ENCODE results near the gene KIRREL1.

The KIRREL1 gene

DNA sequence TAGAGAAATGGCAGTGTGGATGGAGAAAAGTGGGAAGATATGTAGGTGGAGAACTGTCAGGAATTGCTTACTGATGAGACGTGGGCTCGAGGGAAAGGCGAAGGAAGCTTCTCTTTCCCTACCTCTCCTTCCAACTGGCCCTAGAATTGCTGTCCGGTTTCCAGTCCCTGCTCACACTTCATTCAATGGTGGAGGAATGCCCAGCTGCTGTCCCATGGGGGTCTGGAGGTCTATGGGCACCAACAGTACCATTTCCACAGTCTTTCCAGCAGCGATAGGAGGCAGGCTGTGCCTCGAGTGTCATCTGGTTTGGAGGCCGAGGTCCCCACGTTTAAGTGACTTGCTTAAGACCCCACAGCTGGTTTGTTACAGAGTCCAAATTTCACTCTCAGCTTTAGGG is 155.7 kb downstream of the KIRREL1 start:
- DNase-seq (ENCODE audit: extremely low spot score) = no peak
- ChIA-PET CTCF (interaction anchor here (1.2 to 1.3 kb wide), 2 partner anchors 8 to 62 kb away, joined by 4 read pairs; no protein-coding TSS in a partner anchor), POLR2A (no interaction called here)
- TF ChIP-seq, protein P1, sequence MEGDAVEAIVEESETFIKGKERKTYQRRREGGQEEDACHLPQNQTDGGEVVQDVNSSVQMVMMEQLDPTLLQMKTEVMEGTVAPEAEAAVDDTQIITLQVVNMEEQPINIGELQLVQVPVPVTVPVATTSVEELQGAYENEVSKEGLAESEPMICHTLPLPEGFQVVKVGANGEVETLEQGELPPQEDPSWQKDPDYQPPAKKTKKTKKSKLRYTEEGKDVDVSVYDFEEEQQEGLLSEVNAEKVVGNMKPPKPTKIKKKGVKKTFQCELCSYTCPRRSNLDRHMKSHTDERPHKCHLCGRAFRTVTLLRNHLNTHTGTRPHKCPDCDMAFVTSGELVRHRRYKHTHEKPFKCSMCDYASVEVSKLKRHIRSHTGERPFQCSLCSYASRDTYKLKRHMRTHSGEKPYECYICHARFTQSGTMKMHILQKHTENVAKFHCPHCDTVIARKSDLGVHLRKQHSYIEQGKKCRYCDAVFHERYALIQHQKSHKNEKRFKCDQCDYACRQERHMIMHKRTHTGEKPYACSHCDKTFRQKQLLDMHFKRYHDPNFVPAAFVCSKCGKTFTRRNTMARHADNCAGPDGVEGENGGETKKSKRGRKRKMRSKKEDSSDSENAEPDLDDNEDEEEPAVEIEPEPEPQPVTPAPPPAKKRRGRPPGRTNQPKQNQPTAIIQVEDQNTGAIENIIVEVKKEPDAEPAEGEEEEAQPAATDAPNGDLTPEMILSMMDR (IDR thresholded peaks at IDR 0.05; ENCODE audit: control extremely low read depth, extremely low read depth, low read depth, missing control alignments) = no peak
